ENCODE measurements around the gene SLC10A7. TPM values are rescaled to one million over a fixed set of nuclear protein-coding genes. Genes with fewer than 3 reads are reported as not detected.

Gene SLC10A7
- total RNA-seq, 2 experiments from 2014 or later: 15.9 to 23.3 TPM

DNA sequence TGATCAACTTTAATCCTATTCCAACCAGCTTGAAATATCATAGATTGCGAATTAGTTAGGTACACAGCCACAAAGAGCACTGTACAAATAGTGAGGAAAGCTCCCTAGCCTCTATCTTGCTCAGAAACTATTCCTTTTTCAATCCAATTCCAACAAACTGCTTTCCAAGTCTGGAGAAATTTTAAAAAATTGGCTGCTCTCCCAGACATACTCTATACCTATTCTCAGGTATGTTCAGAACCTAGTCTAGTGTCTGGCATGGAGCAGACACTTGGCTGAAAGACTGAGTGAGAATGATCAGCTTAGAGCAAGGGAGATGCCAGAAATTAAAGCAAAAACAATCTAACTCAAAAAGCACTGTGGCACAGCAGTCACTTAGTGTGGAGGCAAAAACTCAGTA is 105.9 kb downstream of the SLC10A7 start:
- no peaks in the 10 kb centered on the region for H3K27me3 Mint-ChIP-seq
- no peak overlapping the region for H3K4me3 Mint-ChIP-seq
- no peaks in the 10 kb centered on the region for H3K9me3 Mint-ChIP-seq
- ChIA-PET POLR2A (no interaction called here), CTCF (interaction anchor here (0.7 kb wide), 1 partner anchor 51 kb away, joined by 3 read pairs; no protein-coding TSS in a partner anchor)
- no peak for DNase-seq
- no peaks in the 10 kb centered on the region for H3K36me3 Mint-ChIP-seq (ENCODE audit: low read depth)
- H3K4me1 Mint-ChIP-seq: no peaks in the 10 kb centered on the region
- H3K27ac Mint-ChIP-seq: no peak overlapping the region

DNA sequence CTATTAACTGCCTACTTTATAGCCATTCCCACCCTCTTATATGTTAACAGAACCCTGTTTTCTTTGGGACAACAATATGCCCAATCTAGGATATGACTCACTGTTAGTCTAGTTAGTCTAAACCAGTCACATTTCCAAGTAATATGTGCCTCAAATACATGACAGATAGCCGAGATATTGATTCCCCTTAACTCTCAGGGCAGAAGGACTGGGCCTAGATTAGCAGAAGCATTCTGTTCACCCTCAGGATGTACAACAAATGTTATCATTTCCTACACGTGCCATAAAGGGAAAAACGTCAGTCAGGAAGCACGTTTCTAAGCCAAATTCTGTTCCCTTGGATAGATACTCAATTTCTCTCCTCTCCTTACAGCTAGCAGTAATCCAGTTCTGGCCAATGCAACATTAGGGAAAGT is 114.1 kb downstream of the SLC10A7 start:
- Mint-ChIP-seq H3K4me3 (no peak overlapping the region), H3K27ac (no peak overlapping the region), H3K4me1 (no peaks in the 10 kb centered on the region), H3K9me3 (no peaks in the 10 kb centered on the region), H3K36me3 (ENCODE audit: low read depth) (no peaks in the 10 kb centered on the region), H3K27me3 (no peaks in the 10 kb centered on the region)
- POLR2A ChIA-PET: no interaction called here
- DNase-seq: no peak
- CTCF ChIA-PET: no interaction called here

DNA sequence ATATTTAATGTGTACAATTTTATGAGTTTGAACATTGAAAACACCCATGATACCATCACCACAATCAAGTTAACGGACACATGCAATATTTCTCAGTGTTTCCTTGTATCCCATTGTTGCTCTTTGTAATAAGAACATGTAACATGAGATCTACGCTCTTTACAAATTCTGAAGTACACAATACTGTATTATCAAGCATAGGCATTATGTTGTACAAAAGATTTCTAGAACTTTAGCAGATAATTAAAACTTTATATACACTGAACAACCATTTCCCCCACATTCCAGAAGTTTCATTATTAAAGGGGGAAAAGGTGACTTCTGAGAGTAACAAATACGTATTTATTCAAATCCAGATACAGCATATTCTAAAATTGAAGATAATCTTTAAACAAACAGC is 114.5 kb downstream of the SLC10A7 start:
- Mint-ChIP-seq H3K36me3 (ENCODE audit: low read depth) (no peaks in the 10 kb centered on the region), H3K4me1 (no peaks in the 10 kb centered on the region), H3K9me3 (no peaks in the 10 kb centered on the region), H3K4me3 (no peak overlapping the region), H3K27me3 (no peaks in the 10 kb centered on the region), H3K27ac (no peak overlapping the region)
- ChIA-PET POLR2A (no interaction called here), CTCF (no interaction called here)
- no peak for DNase-seq

DNA sequence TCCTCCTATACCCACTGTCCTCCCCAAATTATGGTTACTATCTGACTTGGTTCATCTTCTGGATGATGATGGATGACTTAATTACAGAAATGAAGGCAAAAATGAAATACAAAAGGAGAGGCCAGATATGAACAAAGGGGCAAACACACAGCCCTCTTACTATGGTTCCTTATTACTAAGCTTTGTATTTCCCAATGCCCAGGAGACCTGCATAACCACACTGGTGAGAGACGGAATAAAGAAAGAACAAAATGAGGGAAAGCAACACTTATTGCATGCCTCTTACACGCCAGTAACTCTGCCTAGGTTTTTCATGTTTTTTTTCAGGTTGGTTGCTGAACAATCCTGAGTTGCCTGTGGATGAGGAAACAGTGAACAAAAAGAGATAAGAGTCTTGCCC is 120.5 kb downstream of the SLC10A7 start:
- no peak overlapping the region for H3K4me3 Mint-ChIP-seq
- ChIA-PET CTCF (no interaction called here), POLR2A (no interaction called here)
- no peak for DNase-seq
- H3K27me3 Mint-ChIP-seq: no peaks in the 10 kb centered on the region
- no peaks in the 10 kb centered on the region for H3K36me3 Mint-ChIP-seq (ENCODE audit: low read depth)
- no peaks in the 10 kb centered on the region for H3K9me3 Mint-ChIP-seq
- no peak overlapping the region for H3K27ac Mint-ChIP-seq
- no peaks in the 10 kb centered on the region for H3K4me1 Mint-ChIP-seq

DNA sequence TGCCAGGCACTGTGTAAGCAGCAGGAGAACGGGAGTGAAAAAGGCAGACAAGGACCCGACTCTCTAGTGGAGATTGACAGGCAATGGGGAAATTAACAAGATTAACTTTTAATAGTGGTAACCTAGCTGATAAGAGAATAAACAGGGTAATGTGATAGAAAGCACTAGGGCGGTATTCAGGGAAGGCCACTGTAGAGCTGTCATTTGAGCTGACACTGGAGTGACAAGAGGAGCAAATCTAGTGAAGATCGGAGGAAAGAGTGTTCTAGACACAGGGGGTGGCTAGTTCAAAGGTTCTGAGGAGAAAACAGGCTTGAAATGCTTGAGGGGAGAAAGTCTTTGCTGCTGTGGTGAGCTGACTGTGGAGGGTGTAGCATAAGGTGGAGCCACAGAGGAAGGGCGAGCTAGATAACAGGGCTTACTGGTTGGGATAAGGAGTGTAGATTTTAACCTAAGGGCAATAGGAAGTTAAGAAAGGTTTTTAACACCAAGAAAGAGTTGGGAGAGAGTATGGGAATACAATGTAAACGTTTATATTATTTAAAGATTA is 122.8 kb downstream of the SLC10A7 start:
- POLR2A ChIA-PET: no interaction called here
- Mint-ChIP-seq H3K27me3 (no peaks in the 10 kb centered on the region), H3K27ac (no peak overlapping the region), H3K9me3 (no peaks in the 10 kb centered on the region), H3K4me3 (no peak overlapping the region), H3K36me3 (ENCODE audit: low read depth) (no peaks in the 10 kb centered on the region), H3K4me1 (no peaks in the 10 kb centered on the region)
- CTCF ChIA-PET: no interaction called here
- DNase-seq: no peak

DNA sequence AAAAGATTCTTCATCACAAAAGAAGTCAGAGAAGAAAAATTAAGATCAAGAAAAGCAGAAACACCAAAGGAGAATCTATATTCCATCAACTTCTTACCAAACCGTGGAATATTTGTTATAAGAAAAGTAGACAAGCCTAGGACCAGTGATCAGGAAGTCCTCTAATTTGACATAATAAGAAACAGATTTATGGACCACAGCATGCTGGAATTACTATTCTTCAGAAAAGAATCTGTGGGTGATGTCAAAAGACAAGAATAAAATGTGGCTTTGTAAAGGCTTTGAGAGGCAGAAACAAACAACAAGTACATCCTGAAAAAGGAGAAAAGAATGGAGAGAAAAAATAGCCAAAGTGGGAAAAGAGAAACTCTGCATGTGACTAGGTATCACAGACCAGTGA is 123.3 kb downstream of the SLC10A7 start:
- ChIA-PET POLR2A (no interaction called here), CTCF (no interaction called here)
- H3K4me3 Mint-ChIP-seq: no peak overlapping the region
- no peaks in the 10 kb centered on the region for H3K36me3 Mint-ChIP-seq (ENCODE audit: low read depth)
- H3K27ac Mint-ChIP-seq: no peak overlapping the region
- no peaks in the 10 kb centered on the region for H3K9me3 Mint-ChIP-seq
- no peaks in the 10 kb centered on the region for H3K4me1 Mint-ChIP-seq
- no peak for DNase-seq
- H3K27me3 Mint-ChIP-seq: no peaks in the 10 kb centered on the region

DNA sequence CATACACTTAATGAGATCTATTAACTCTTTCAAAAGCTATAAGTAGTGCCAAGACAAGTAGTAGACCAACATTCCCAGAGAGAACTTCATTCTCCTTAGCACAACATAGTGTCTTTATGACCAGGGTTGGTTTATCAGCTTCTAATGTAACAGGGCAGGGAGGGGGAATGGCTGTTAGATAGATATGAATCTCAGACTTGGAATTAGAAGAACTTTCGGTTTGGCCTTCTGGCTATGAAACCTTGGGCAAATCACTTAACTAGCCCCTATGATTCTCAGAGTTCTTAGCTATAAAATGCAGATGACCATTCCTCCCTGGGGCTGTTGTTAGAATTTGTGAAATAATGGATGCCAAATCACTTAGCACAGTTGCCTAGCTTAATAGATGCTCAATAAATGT is 132.2 kb downstream of the SLC10A7 start:
- no peak overlapping the region for H3K27ac Mint-ChIP-seq
- no peaks in the 10 kb centered on the region for H3K27me3 Mint-ChIP-seq
- no peaks in the 10 kb centered on the region for H3K9me3 Mint-ChIP-seq
- DNase-seq: no peak
- POLR2A ChIA-PET: no interaction called here
- CTCF ChIA-PET: interaction anchor here (0.6 to 1.4 kb wide), 2 partner anchors 17 to 78 kb away, joined by 3 read pairs; no protein-coding TSS in a partner anchor
- no peaks in the 10 kb centered on the region for H3K36me3 Mint-ChIP-seq (ENCODE audit: low read depth)
- no peak overlapping the region for H3K4me3 Mint-ChIP-seq
- H3K4me1 Mint-ChIP-seq: no peaks in the 10 kb centered on the region

DNA sequence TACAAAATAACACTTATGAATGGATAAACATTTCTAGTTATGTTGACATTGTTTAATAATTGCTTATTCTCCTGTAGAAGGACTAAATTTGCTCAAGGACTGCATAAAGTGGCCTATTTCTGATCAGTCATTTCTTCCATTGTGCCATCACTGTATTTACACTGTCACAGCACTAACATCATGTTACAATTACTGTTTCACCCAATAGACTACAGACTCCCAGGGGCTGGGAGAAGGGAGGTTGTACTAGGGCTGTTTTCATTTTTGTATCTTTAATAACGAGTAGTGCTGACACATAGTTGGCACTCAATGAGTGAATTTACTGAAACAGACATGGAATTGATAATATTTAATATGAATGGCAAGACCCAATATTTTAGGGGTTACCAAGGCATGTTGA is 139.5 kb downstream of the SLC10A7 start:
- no peak for DNase-seq
- Mint-ChIP-seq H3K27ac (no peak overlapping the region), H3K36me3 (ENCODE audit: low read depth) (no peaks in the 10 kb centered on the region), H3K9me3 (no peaks in the 10 kb centered on the region), H3K4me3 (no peak overlapping the region), H3K27me3 (no peaks in the 10 kb centered on the region), H3K4me1 (no peaks in the 10 kb centered on the region)
- ChIA-PET CTCF (interaction anchor here (0.6 kb wide), 1 partner anchor 301 kb away, joined by 3 read pairs; no protein-coding TSS in a partner anchor), POLR2A (no interaction called here)

DNA sequence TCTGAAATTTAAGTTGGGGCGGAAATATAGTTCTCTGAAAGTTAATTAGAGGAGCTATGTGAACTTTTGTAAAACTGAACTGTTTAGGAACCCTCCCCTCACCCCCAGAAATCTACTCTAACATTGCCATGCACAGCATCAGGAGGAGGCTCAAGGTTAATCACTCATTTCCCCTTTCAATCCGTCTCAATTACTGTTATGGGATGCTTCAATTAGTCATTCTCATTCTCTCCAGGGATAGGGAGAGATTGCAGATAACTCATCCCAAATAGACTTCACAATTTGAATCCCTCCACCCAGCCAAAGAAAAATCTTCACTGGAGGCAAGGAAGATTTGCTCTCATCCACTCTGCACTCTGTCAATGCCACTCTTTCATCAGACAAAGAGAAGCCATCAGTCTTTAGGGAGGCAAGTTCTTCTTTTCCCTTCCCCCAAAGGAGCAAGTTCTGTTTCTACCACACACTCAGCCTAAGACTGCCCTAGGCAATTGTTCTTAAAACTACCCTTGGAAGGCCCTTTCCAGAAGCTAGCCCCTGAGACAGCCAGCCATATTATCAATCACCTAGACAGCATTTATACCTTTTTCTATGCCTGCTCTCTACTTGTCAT is 140.4 kb downstream of the SLC10A7 start:
- no peaks in the 10 kb centered on the region for H3K36me3 Mint-ChIP-seq (ENCODE audit: low read depth)
- POLR2A ChIA-PET: no interaction called here
- DNase-seq: no peak

DNA sequence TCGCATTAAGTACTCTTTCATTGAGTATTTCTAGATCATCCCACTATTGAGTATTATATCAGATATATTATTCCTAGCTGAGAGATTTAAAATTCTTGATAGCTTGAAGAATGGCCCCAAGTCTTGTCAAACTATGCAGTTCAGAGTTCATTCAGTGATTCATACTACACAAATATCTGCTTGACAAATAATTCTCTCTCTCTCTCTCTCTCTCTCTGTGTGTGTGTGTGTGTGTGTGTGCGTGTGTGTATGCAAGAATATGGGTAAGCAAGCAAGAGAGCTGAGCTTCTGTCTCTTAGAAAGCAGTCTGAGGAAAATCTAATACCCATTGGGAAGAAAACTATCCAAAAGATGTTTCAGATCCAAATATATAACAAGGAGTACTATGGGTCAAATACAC is 142.0 kb downstream of the SLC10A7 start:
- Mint-ChIP-seq H3K27me3 (no peaks in the 10 kb centered on the region), H3K4me3 (no peak overlapping the region), H3K27ac (no peak overlapping the region), H3K4me1 (no peaks in the 10 kb centered on the region), H3K36me3 (ENCODE audit: low read depth) (no peaks in the 10 kb centered on the region), H3K9me3 (no peaks in the 10 kb centered on the region)
- ChIA-PET POLR2A (no interaction called here), CTCF (no interaction called here)
- no peak for DNase-seq

More for the DNA sequence above, 140.4 kb downstream of the SLC10A7 start:
- CTCF ChIA-PET: no interaction called here
- Mint-ChIP-seq H3K27me3 (no peaks in the 10 kb centered on the region), H3K4me1 (no peaks in the 10 kb centered on the region), H3K9me3 (no peaks in the 10 kb centered on the region), H3K4me3 (no peak overlapping the region), H3K27ac (no peak overlapping the region)

DNA sequence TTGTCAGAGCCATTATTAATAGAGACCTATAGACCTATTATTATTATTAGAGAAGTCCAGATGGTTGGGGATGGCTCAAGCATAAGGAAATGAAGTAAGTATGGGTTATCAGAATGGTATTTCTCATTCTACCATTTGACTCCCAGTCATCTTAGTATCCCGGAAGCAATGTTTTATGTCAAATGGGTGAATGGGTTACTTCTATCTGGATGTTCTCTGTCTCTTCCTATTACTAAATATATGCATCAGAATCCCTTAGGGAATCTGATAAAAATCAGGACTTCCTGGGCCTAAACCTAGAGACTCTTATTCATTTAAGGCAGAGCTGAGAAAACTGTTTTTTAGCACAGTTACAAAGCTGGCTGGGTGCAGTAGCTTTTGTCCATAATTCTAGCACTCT is 149.9 kb downstream of the SLC10A7 start:
- Mint-ChIP-seq H3K4me3 (no peak overlapping the region), H3K4me1 (no peaks in the 10 kb centered on the region), H3K9me3 (no peaks in the 10 kb centered on the region), H3K27ac (no peak overlapping the region), H3K27me3 (no peaks in the 10 kb centered on the region), H3K36me3 (ENCODE audit: low read depth) (no peaks in the 10 kb centered on the region)
- ChIA-PET CTCF (interaction anchor here (0.9 kb wide), 1 partner anchor 17 kb away, joined by 3 read pairs; no protein-coding TSS in a partner anchor), POLR2A (no interaction called here)
- no peak for DNase-seq

DNA sequence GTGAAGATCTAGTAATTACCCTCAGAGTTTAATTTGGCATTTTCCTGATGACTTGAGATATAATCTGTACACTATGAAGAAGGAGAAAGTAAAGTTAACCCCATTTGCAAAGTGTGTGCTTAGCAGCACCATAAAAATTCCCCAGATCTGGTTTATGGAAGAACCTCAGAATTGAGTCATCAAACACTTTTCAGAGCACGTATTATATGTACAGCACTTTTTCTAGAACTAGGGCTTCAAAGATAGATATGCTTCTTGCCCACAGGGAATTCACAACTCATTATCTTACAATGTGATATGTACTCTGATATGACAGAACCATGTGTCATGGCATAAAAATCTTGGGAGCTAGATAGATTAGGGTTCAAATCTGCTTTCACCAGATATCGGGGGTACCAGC is 150.9 kb downstream of the SLC10A7 start:
- ChIA-PET POLR2A (no interaction called here), CTCF (no interaction called here)
- Mint-ChIP-seq H3K27me3 (no peaks in the 10 kb centered on the region), H3K36me3 (ENCODE audit: low read depth) (no peaks in the 10 kb centered on the region), H3K27ac (no peak overlapping the region), H3K9me3 (no peaks in the 10 kb centered on the region), H3K4me3 (no peak overlapping the region), H3K4me1 (no peaks in the 10 kb centered on the region)
- DNase-seq: no peak

DNA sequence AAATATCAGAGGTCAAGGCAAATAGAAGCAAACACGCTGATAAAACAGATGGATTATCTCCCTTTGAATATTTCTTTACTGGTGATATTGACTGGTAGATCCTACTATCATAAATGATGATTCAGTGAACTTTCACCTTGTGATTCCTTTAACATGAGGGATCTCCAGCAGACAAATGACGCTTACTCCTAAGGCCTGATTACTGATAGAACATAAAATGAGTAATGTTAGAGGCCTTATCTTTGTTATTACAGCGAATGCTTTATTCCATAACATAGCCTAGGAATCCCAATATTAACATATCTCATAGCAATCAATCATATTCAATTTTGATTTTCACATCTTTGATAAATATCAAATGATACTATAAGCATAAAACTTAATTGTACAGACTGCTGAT is 152.3 kb downstream of the SLC10A7 start:
- DNase-seq: no peak
- no peak overlapping the region for H3K27ac Mint-ChIP-seq
- H3K36me3 Mint-ChIP-seq (ENCODE audit: low read depth): no peaks in the 10 kb centered on the region
- H3K9me3 Mint-ChIP-seq: no peaks in the 10 kb centered on the region
- no peaks in the 10 kb centered on the region for H3K4me1 Mint-ChIP-seq
- H3K4me3 Mint-ChIP-seq: no peak overlapping the region
- H3K27me3 Mint-ChIP-seq: no peaks in the 10 kb centered on the region
- ChIA-PET POLR2A (no interaction called here), CTCF (no interaction called here)

DNA sequence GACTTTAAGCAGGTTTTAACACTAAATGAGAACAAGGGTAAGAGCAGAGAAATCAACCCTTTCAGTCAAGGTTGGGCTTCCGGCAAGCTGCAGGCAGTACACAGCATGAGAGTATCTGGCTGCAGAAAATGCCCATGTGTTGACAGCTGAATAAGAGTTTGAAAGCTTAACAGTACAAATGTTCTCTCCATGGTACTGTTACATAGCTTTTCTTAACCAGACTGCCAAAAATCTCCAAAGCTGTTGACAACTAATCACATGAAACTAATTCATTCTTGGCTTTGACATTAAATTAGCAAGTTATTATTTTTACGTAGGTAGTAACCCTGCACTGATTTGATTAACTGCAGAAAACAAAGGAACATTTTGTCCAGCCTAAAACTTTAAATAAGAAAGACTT is 153.5 kb downstream of the SLC10A7 start:
- DNase-seq: no peak
- Mint-ChIP-seq H3K9me3 (no peaks in the 10 kb centered on the region), H3K27ac (no peak overlapping the region), H3K4me1 (no peaks in the 10 kb centered on the region), H3K36me3 (ENCODE audit: low read depth) (peaks cover 3% of the 10 kb centered on the region), H3K27me3 (no peaks in the 10 kb centered on the region), H3K4me3 (no peak overlapping the region)
- CTCF ChIA-PET: interaction anchor here (1.6 kb wide), 1 partner anchor 10 kb away, joined by 4 read pairs; no protein-coding TSS in a partner anchor
- POLR2A ChIA-PET: no interaction called here
